Stimulated activated CD4-positive, alpha-beta T cell treated with anti-CD3 and anti-CD28 coated beads, TNF-alpha, amount 100 ng/mL, for 48 hours (primary cell): ENCODE results near the gene SAMD3.
"Not testable (repeated sequence)": the region's sequence is repeated elsewhere in the genome, so short reads cannot be mapped to it uniquely, and the experiment has no call there.

Source experiments
- DNase-seq, 3 donors: peaks; one replicate each; pipeline ENCODE4 v3.0.0-alpha.2; 2020; ENCODE audit warnings: low read depth in 3 of 3

SAMD3 gene

GRCh38 chr6:130212215-130212874, 10.4 kb downstream of the SAMD3 start:
- no peak for DNase-seq

- DNase-seq = no peak
Measured at GRCh38 chr6:130211691-130212090, 11.1 kb downstream of the SAMD3 start.

GRCh38 chr6:130207979-130208649, 14.6 kb downstream of the SAMD3 start:
- no peak for DNase-seq

- no peak for DNase-seq
Measured at GRCh38 chr6:130206479-130206878, 16.3 kb downstream of the SAMD3 start.

- no peak for DNase-seq
Measured at GRCh38 chr6:130204322-130204721, 18.4 kb downstream of the SAMD3 start.

GRCh38 chr6:130203370-130203769, 19.4 kb downstream of the SAMD3 start:
- DNase-seq = no peak

GRCh38 chr6:130202782-130203181, 20.0 kb downstream of the SAMD3 start:
- no peak for DNase-seq

GRCh38 chr6:130200020-130200419, 22.7 kb downstream of the SAMD3 start:
- no peak for DNase-seq

- no peak for DNase-seq
Measured at GRCh38 chr6:130198483-130199035, 24.2 kb downstream of the SAMD3 start.

- not testable (repeated sequence) for DNase-seq
Measured at GRCh38 chr6:130197816-130198482, 24.8 kb downstream of the SAMD3 start.

GRCh38 chr6:130194434-130194833, 28.3 kb downstream of the SAMD3 start:
- DNase-seq = not testable (repeated sequence)

GRCh38 chr6:130190701-130191690, 31.8 kb downstream of the SAMD3 start:
- no peak for DNase-seq

- DNase-seq = no peak
Measured at GRCh38 chr6:130189531-130190397, 33.0 kb downstream of the SAMD3 start.

GRCh38 chr6:130188207-130188899, 34.4 kb downstream of the SAMD3 start:
- no peak for DNase-seq

- DNase-seq = no peak
Measured at GRCh38 chr6:130187335-130188206, 35.2 kb downstream of the SAMD3 start.

GRCh38 chr6:130185658-130186057, 37.1 kb downstream of the SAMD3 start:
- no peak for DNase-seq

- DNase-seq = no peak
Measured at GRCh38 chr6:130183271-130184222, 39.2 kb downstream of the SAMD3 start.

GRCh38 chr6:130182466-130182865, 40.3 kb downstream of the SAMD3 start:
- no peak for DNase-seq
